ENCODE measurements around the gene PDZD2. TPM values are rescaled to one million over a fixed set of nuclear protein-coding genes. Genes with fewer than 3 reads are reported as not detected.

The PDZD2 gene
- total RNA-seq, 1 experiment from 2014 or later: 0.37 TPM

GRCh38 chr5:32145378-32145777 lies 506.4 kb downstream of the PDZD2 start:
- Histone ChIP-seq H2AFZ (ENCODE audit: low read depth, low read length, poor library complexity, severe bottlenecking) (no peak overlapping the region), H3K9ac (ENCODE audit: low read length) (no peak overlapping the region), H3K27ac (ENCODE audit: low read depth, low read length) (no peak overlapping the region), H3K79me2 (ENCODE audit: insufficient read depth, low read length) (peaks cover 81% of the 10 kb centered on the region), H3K4me2 (ENCODE audit: low read length) (no peak overlapping the region), H3K27me3 (ENCODE audit: insufficient read depth, low read length) (no peaks in the 10 kb centered on the region), H3K36me3 (ENCODE audit: control insufficient read depth in 1 of 2, insufficient read depth in 2 of 2, low read length in 2 of 2) (peaks cover 0 to 3% of the 10 kb centered on the region in 2 experiments; a peak in 1 of 4 replicates), H4K20me1 (ENCODE audit: insufficient read depth) (peaks cover 36% of the 10 kb centered on the region; the same call in 1 of the 2 replicates), H3K9me2 (ENCODE audit: insufficient read depth) (no peaks in the 10 kb centered on the region), H3K4me1 (ENCODE audit: control insufficient read depth in 1 of 2, insufficient read depth in 2 of 2, low read length in 2 of 2) (peaks cover 0 to 2% of the 10 kb centered on the region in 2 experiments; a peak in 1 of 4 replicates), H3K9me3 (ENCODE audit: control insufficient read depth in 1 of 2, insufficient read depth in 1 of 2, low read depth in 1 of 2, low read length in 2 of 2) (no peaks in the 10 kb centered on the region), H3K4me3 (replicated peaks in 1 of 2; ENCODE audit: low read depth in 1 of 2, low read length in 2 of 2) (no peak overlapping the region)
- no peak for ATAC-seq
- TF ChIP-seq ZNF274 (IDR thresholded peaks at IDR 0.05; ENCODE audit: low read depth, low read length): no peak
- no peak for TF ChIP-seq FOSL1 (IDR thresholded peaks at IDR 0.05; ENCODE audit: low read depth)
- TF ChIP-seq, protein P1, sequence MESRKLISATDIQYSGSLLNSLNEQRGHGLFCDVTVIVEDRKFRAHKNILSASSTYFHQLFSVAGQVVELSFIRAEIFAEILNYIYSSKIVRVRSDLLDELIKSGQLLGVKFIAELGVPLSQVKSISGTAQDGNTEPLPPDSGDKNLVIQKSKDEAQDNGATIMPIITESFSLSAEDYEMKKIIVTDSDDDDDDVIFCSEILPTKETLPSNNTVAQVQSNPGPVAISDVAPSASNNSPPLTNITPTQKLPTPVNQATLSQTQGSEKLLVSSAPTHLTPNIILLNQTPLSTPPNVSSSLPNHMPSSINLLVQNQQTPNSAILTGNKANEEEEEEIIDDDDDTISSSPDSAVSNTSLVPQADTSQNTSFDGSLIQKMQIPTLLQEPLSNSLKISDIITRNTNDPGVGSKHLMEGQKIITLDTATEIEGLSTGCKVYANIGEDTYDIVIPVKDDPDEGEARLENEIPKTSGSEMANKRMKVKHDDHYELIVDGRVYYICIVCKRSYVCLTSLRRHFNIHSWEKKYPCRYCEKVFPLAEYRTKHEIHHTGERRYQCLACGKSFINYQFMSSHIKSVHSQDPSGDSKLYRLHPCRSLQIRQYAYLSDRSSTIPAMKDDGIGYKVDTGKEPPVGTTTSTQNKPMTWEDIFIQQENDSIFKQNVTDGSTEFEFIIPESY (IDR thresholded peaks at IDR 0.05; ENCODE audit: extremely low read depth, insufficient replicate concordance, low read length): no peak
- TF ChIP-seq EGR1 (IDR thresholded peaks at IDR 0.05; ENCODE audit: low read depth): no peak
- TF ChIP-seq CBX3 (IDR thresholded peaks at IDR 0.05; ENCODE audit: low read depth): no peak
- TF ChIP-seq CEBPB (IDR thresholded peaks at IDR 0.05; ENCODE audit: low read depth): no peak
- POLR2A ChIA-PET: no interaction called here
- BruUV-seq (replicated peaks): no TSS peak
- intact Hi-C loops (cut with micrococcal nuclease): no loop called here
- RAD21 ChIA-PET (ENCODE audit: low non-redundant PET in 1 of 2, low total read pairs in 2 of 2, uncharacterized antibody in 2 of 2, unreplicated experiment in 2 of 2): no interaction called here
- DNase-seq (ENCODE audit: low read depth, low spot score): no peak
- CTCF ChIA-PET: no interaction called here

DNA sequence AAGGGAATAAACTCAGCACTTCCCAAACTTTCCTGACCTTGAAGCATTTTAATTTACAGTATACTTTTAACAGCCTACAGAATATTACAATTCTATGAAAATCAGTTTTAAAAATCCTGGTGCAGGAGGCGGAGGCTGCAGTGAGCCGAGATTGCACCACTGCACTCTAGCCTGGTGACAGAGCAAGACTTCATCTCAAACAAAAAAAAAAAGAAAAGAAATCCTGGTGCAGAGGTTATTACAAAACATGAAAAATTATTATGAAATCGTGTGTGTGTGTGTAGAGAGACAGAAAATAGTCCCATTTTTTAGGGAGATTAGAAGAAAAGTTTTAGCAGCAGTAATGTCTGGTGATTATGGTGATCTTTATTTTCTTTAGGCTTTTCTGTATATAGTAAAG lies 508.3 kb downstream of the PDZD2 start:
- Histone ChIP-seq H3K4me2 (ENCODE audit: low read length) (no peak overlapping the region), H2AFZ (ENCODE audit: low read depth, low read length, poor library complexity, severe bottlenecking) (no peak overlapping the region), H3K27ac (ENCODE audit: low read depth, low read length) (no peak overlapping the region), H3K9me2 (ENCODE audit: insufficient read depth) (no peaks in the 10 kb centered on the region), H3K9me3 (ENCODE audit: control insufficient read depth in 1 of 2, insufficient read depth in 1 of 2, low read depth in 1 of 2, low read length in 2 of 2) (no peaks in the 10 kb centered on the region), H3K79me2 (ENCODE audit: insufficient read depth, low read length) (peaks cover 90% of the 10 kb centered on the region), H3K4me1 (ENCODE audit: control insufficient read depth in 1 of 2, insufficient read depth in 2 of 2, low read length in 2 of 2) (peaks cover 0 to 2% of the 10 kb centered on the region in 2 experiments; a peak in 1 of 4 replicates), H3K36me3 (ENCODE audit: control insufficient read depth in 1 of 2, insufficient read depth in 2 of 2, low read length in 2 of 2) (peaks cover 0 to 3% of the 10 kb centered on the region in 2 experiments; a peak in 1 of 4 replicates), H3K4me3 (replicated peaks in 1 of 2; ENCODE audit: low read depth in 1 of 2, low read length in 2 of 2) (no peak overlapping the region), H3K27me3 (ENCODE audit: insufficient read depth, low read length) (no peaks in the 10 kb centered on the region), H4K20me1 (ENCODE audit: insufficient read depth) (peaks cover 46% of the 10 kb centered on the region; the same call in 1 of the 2 replicates), H3K9ac (ENCODE audit: low read length) (no peak overlapping the region)
- no peak for TF ChIP-seq CTCF (IDR thresholded peaks at IDR 0.05 in 2 of 3, conservative IDR thresholded peaks at IDR 0.05 in 1 of 3; ENCODE audit: borderline replicate concordance in 1 of 3, insufficient read depth in 1 of 3, low read depth in 2 of 3, low read length in 2 of 3)
- TF ChIP-seq FOSL1 (IDR thresholded peaks at IDR 0.05; ENCODE audit: low read depth): no peak
- no peak for TF ChIP-seq EZH2 (IDR thresholded peaks at IDR 0.05)
- TF ChIP-seq EZH2phosphoT487 (IDR thresholded peaks at IDR 0.05; ENCODE audit: borderline replicate concordance): no peak
- no peak for TF ChIP-seq POLR2A (IDR thresholded peaks at IDR 0.05; ENCODE audit: borderline replicate concordance, extremely low read depth, insufficient read depth, insufficient read length)
- ChIA-PET RAD21 (ENCODE audit: low non-redundant PET in 1 of 2, low total read pairs in 2 of 2, uncharacterized antibody in 2 of 2, unreplicated experiment in 2 of 2) (no interaction called here), POLR2A (no interaction called here), CTCF (no interaction called here)
- no peak for ATAC-seq
- intact Hi-C loops (cut with micrococcal nuclease): no loop called here
- DNase-seq (ENCODE audit: low read depth, low spot score): no peak
- no TSS peak for BruUV-seq (replicated peaks)
